SK-N-SH treated with all-trans-retinoic acid at 6 μM for 48 hours (cell line): ENCODE data around the gene CENPT.

ENCODE experiments used
- ATAC-seq: fragments of 200-7000 bp; cut with Tn5 transposase; 3 replicates; pipeline ENCODE4 v1.9.1; 2020; ENCODE audit warnings: mild to moderate bottlenecking, moderate library complexity
- ARNTL ChIP-seq: fragments of 450-650 bp; formaldehyde crosslinking; IDR thresholded peaks from 2 replicates; pipeline ENCODE4 v1.5.0; 2020; ENCODE audit warnings: low read depth, mild to moderate bottlenecking, moderate library complexity, borderline replicate concordance
- BACH2 ChIP-seq: fragments of 250-450 bp; sonication (Bioruptor Pico); IDR thresholded peaks from 2 replicates; pipeline ENCODE4 v1.9.0; 2021; ENCODE audit warnings: mild to moderate bottlenecking, borderline replicate concordance
- CSDC2 ChIP-seq: fragments of 250-450 bp; sonication (Bioruptor Pico); IDR thresholded peaks from 2 replicates; pipeline ENCODE4 v1.5.0; 2020; ENCODE audit warnings: mild to moderate bottlenecking, moderate library complexity
- ESRRG ChIP-seq: fragments of 250-450 bp; sonication (Bioruptor Pico); IDR thresholded peaks from 2 replicates; pipeline ENCODE4 v1.6.1; 2021; ENCODE audit warnings: mild to moderate bottlenecking
- GLIS3 ChIP-seq: fragments of 250-450 bp; sonication (Bioruptor Pico); IDR thresholded peaks from 2 replicates; pipeline ENCODE4 v1.5.0; 2020; ENCODE audit warnings: mild to moderate bottlenecking, moderate library complexity
- ISL1 ChIP-seq: fragments of 250-450 bp; sonication (Bioruptor Pico); IDR thresholded peaks from 2 replicates; pipeline ENCODE4 v2.1.2; 2022; ENCODE audit warnings: mild to moderate bottlenecking, moderate library complexity
- OSR1 ChIP-seq: fragments of 250-450 bp; sonication (Bioruptor Pico); IDR thresholded peaks from 2 replicates; pipeline ENCODE4 v1.8.0; 2022; ENCODE audit warnings: moderate library complexity, mild to moderate bottlenecking, inconsistent platforms
- PATZ1 ChIP-seq: fragments of 250-450 bp; sonication (Bioruptor Pico); IDR thresholded peaks from 2 replicates; pipeline ENCODE4 v1.8.0; 2020; ENCODE audit warnings: mild to moderate bottlenecking, moderate library complexity, borderline replicate concordance
- POU6F1 ChIP-seq: fragments of 250-450 bp; sonication (Bioruptor Pico); IDR thresholded peaks from 2 replicates; pipeline ENCODE4 v1.8.0; 2021; ENCODE audit warnings: low read depth, mild to moderate bottlenecking, moderate library complexity, borderline replicate concordance
- PPARA ChIP-seq: fragments of 250-450 bp; sonication (Bioruptor Pico); IDR thresholded peaks from 2 replicates; pipeline ENCODE4 v1.5.0; 2020; ENCODE audit warnings: mild to moderate bottlenecking, borderline replicate concordance
- RARB ChIP-seq: fragments of 250-450 bp; sonication (Bioruptor Pico); IDR thresholded peaks from 2 replicates; pipeline ENCODE4 v1.8.0; 2021; ENCODE audit warnings: mild to moderate bottlenecking, moderate library complexity
- SNAI2 ChIP-seq: fragments of 250-450 bp; sonication (Bioruptor Pico); IDR thresholded peaks from 2 replicates; pipeline ENCODE4 v1.5.0; 2020; ENCODE audit warnings: mild to moderate bottlenecking, moderate library complexity
- TCF4 ChIP-seq: fragments of 250-450 bp; sonication (Bioruptor Pico); IDR thresholded peaks from 2 replicates; pipeline ENCODE4 v1.8.0; 2021; ENCODE audit warnings: mild to moderate bottlenecking, moderate library complexity, borderline replicate concordance
- TOX ChIP-seq: fragments of 250-450 bp; sonication (Bioruptor Pico); IDR thresholded peaks from 2 replicates; pipeline ENCODE4 v1.8.0; 2021; ENCODE audit warnings: mild to moderate bottlenecking, moderate library complexity, borderline replicate concordance
- ZC3H10 ChIP-seq: fragments of 250-450 bp; sonication (Bioruptor Pico); IDR thresholded peaks from 2 replicates; pipeline ENCODE4 v1.5.1; 2021; ENCODE audit warnings: mild to moderate bottlenecking, moderate library complexity
- ZFP3 ChIP-seq: fragments of 250-450 bp; sonication (Bioruptor Pico); IDR thresholded peaks from 2 replicates; pipeline ENCODE4 v1.5.0; 2020; ENCODE audit warnings: mild to moderate bottlenecking, moderate library complexity
- ZFP30 ChIP-seq: fragments of 450-650 bp; formaldehyde crosslinking; IDR thresholded peaks from 2 replicates; pipeline ENCODE4 v1.5.0; 2022; ENCODE audit warnings: mild to moderate bottlenecking, moderate library complexity
- ZNF565 ChIP-seq: fragments of 450-650 bp; formaldehyde crosslinking; conservative IDR thresholded peaks from 2 replicates; pipeline ENCODE4 v1.5.0; 2020; ENCODE audit warnings: low read depth, mild to moderate bottlenecking, moderate library complexity
- ZNF70 ChIP-seq: fragments of 450-650 bp; formaldehyde crosslinking; IDR thresholded peaks from 2 replicates; pipeline ENCODE4 v1.5.0; 2020; ENCODE audit warnings: mild to moderate bottlenecking, moderate library complexity
- ZNF8 ChIP-seq: fragments of 450-650 bp; formaldehyde crosslinking; IDR thresholded peaks from 2 replicates; pipeline ENCODE4 v1.5.0; 2020; ENCODE audit warnings: mild to moderate bottlenecking, moderate library complexity
- TF ChIP-seq, protein P1 (sequence below): fragments of 250-450 bp; sonication (Bioruptor Pico); IDR thresholded peaks from 2 replicates; pipeline ENCODE4 v1.5.1; 2021; ENCODE audit warnings: mild to moderate bottlenecking, moderate library complexity
- TF ChIP-seq, protein P2 (sequence below): fragments of 250-450 bp; sonication (Bioruptor Pico); IDR thresholded peaks from 2 replicates; pipeline ENCODE4 v1.5.0; 2020; ENCODE audit warnings: mild to moderate bottlenecking, moderate library complexity
- TF ChIP-seq, protein P3 (sequence below): fragments of 250-450 bp; sonication (Bioruptor Pico); IDR thresholded peaks from 2 replicates; pipeline ENCODE4 v1.5.1; 2020; ENCODE audit warnings: low read depth, mild to moderate bottlenecking, moderate library complexity

The CENPT gene

DNA sequence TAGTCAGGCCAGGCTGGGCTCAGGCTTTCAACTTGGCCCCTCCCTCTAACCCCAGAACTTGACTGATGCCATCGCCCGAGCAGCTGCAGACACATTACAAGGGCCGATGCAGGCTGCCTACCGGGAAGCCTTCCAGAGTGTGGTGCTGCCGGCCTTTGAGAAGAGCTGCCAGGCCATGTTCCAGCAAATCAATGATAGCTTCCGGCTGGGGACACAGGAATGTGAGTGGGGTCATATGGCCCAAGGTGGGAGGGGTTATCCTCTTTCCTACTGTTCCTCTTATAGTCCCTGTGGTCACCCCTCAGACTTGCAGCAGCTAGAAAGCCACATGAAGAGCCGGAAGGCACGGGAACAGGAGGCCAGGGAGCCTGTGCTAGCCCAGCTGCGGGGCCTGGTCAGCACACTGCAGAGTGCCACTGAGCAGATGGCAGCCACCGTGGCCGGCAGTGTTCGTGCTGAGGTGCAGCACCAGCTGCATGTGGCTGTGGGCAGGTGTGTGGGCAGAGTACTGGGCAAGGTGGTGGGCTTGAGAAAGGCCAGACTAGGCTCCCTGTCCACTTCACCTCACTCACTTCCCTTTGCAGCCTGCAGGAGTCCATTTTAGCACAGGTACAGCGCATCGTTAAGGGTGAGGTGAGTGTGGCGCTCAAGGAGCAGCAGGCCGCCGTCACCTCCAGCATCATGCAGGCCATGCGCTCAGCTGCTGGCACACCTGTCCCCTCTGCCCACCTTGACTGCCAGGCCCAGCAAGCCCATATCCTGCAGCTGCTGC lies 35.1 kb upstream of the CENPT start (continued):
- TF ChIP-seq, protein P1, sequence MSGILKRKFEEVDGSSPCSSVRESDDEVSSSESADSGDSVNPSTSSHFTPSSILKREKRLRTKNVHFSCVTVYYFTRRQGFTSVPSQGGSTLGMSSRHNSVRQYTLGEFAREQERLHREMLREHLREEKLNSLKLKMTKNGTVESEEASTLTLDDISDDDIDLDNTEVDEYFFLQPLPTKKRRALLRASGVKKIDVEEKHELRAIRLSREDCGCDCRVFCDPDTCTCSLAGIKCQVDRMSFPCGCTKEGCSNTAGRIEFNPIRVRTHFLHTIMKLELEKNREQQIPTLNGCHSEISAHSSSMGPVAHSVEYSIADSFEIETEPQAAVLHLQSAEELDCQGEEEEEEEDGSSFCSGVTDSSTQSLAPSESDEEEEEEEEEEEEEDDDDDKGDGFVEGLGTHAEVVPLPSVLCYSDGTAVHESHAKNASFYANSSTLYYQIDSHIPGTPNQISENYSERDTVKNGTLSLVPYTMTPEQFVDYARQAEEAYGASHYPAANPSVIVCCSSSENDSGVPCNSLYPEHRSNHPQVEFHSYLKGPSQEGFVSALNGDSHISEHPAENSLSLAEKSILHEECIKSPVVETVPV (CRISPR knock-in tag): no peak
- TF ChIP-seq PATZ1 (CRISPR knock-in tag) (no peak), GLIS3 (CRISPR knock-in tag) (no peak), SNAI2 (CRISPR knock-in tag) (no peak), ZNF565 (no peak), ZFP30 (no peak), ARNTL (CRISPR knock-in tag) (no peak), PPARA (no peak), RARB (CRISPR knock-in tag) (no peak), ZNF8 (no peak), ISL1 (CRISPR knock-in tag) (no peak)

DNA sequence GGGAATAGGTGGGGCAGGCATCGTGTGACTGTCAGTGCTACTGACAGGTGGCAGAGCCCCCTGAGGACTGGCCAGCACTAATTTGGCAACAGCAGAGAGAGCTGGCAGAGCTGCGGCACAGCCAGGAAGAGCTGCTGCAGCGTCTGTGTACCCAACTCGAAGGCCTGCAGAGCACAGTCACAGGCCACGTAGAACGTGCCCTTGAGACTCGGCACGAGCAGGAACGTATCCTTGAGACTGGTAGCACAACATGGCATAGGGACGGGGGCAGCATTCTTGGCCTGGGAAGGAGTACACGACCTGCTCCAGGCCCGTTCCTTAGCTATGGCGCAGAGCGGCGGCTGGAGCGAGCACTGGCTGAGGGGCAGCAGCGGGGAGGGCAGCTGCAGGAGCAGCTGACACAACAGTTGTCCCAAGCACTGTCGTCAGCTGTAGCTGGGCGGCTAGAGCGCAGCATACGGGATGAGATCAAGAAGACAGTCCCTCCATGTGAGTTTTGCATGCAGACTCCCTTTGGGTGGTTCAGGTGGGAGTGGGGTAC lies 34.2 kb upstream of the CENPT start:
- TF ChIP-seq BACH2 (no peak), POU6F1 (no peak), ESRRG (CRISPR knock-in tag) (no peak), PPARA (no peak), TOX (CRISPR knock-in tag) (no peak), ZNF565 (no peak)
- TF ChIP-seq, protein P2, sequence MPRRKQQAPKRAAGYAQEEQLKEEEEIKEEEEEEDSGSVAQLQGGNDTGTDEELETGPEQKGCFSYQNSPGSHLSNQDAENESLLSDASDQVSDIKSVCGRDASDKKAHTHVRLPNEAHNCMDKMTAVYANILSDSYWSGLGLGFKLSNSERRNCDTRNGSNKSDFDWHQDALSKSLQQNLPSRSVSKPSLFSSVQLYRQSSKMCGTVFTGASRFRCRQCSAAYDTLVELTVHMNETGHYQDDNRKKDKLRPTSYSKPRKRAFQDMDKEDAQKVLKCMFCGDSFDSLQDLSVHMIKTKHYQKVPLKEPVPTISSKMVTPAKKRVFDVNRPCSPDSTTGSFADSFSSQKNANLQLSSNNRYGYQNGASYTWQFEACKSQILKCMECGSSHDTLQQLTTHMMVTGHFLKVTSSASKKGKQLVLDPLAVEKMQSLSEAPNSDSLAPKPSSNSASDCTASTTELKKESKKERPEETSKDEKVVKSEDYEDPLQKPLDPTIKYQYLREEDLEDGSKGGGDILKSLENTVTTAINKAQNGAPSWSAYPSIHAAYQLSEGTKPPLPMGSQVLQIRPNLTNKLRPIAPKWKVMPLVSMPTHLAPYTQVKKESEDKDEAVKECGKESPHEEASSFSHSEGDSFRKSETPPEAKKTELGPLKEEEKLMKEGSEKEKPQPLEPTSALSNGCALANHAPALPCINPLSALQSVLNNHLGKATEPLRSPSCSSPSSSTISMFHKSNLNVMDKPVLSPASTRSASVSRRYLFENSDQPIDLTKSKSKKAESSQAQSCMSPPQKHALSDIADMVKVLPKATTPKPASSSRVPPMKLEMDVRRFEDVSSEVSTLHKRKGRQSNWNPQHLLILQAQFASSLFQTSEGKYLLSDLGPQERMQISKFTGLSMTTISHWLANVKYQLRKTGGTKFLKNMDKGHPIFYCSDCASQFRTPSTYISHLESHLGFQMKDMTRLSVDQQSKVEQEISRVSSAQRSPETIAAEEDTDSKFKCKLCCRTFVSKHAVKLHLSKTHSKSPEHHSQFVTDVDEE (CRISPR knock-in tag): no peak

GRCh38 chr16:67880584-67880983 lies 33.1 kb upstream of the CENPT start:
- ATAC-seq: no peak
- TF ChIP-seq BACH2 (no peak), ARNTL (CRISPR knock-in tag) (no peak), PATZ1 (CRISPR knock-in tag) (no peak), SNAI2 (CRISPR knock-in tag) (no peak), PPARA (no peak), ZNF565 (no peak), ZNF70 (no peak), ISL1 (CRISPR knock-in tag) (no peak), OSR1 (CRISPR knock-in tag) (no peak), CSDC2 (CRISPR knock-in tag) (no peak), RARB (CRISPR knock-in tag) (no peak), ESRRG (CRISPR knock-in tag) (no peak), ZC3H10 (CRISPR knock-in tag) (no peak), TOX (CRISPR knock-in tag) (no peak), TCF4 (no peak), ZFP3 (CRISPR knock-in tag) (no peak)
- TF ChIP-seq, protein P2 (CRISPR knock-in tag): no peak
- TF ChIP-seq, protein P3, sequence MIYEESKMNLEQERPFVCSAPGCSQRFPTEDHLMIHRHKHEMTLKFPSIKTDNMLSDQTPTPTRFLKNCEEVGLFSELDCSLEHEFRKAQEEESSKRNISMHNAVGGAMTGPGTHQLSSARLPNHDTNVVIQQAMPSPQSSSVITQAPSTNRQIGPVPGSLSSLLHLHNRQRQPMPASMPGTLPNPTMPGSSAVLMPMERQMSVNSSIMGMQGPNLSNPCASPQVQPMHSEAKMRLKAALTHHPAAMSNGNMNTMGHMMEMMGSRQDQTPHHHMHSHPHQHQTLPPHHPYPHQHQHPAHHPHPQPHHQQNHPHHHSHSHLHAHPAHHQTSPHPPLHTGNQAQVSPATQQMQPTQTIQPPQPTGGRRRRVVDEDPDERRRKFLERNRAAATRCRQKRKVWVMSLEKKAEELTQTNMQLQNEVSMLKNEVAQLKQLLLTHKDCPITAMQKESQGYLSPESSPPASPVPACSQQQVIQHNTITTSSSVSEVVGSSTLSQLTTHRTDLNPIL (CRISPR knock-in tag): no peak

More for the DNA sequence above, 34.2 kb upstream of the CENPT start:
- ATAC-seq: no peak
